Trophoblast cell (in vitro differentiated cells and primary cell): ENCODE measurements around the gene MT1B.

Experiments used
- DNase-seq, 2 donors: peaks; one replicate each; pipeline ENCODE4 v3.0.0-alpha.2; 2016
- H2AFZ ChIP-seq: 2 replicates; pipeline ENCODE4 v1.6.1; 2013; ENCODE audit warnings: low read length, moderate library complexity, mild to moderate bottlenecking; ENCODE audit not compliant: insufficient read depth, poor library complexity
- H2AK5ac ChIP-seq: 2 replicates; pipeline ENCODE4 v1.6.1; 2013; ENCODE audit warnings: mild to moderate bottlenecking, low read length
- H2BK120ac ChIP-seq: 2 replicates; pipeline ENCODE4 v1.6.1; 2013; ENCODE audit warnings: low read length, mild to moderate bottlenecking, moderate library complexity; ENCODE audit not compliant: insufficient read depth, poor library complexity
- H2BK12ac ChIP-seq: 2 replicates; pipeline ENCODE4 v1.6.1; 2013; ENCODE audit warnings: mild to moderate bottlenecking, low read length, moderate library complexity
- H2BK5ac ChIP-seq: 2 replicates; pipeline ENCODE4 v1.6.1; 2013; ENCODE audit warnings: low read length, low read depth, moderate library complexity, mild to moderate bottlenecking; ENCODE audit not compliant: poor library complexity
- H3K14ac ChIP-seq: 2 replicates; pipeline ENCODE4 v1.6.1; 2013; ENCODE audit warnings: mild to moderate bottlenecking, low read length
- H3K18ac ChIP-seq: 2 replicates; pipeline ENCODE4 v1.6.1; 2013; ENCODE audit warnings: mild to moderate bottlenecking, low read length
- H3K23ac ChIP-seq: 2 replicates; pipeline ENCODE4 v1.6.1; 2013; ENCODE audit warnings: low read length
- H3K27ac ChIP-seq: 2 replicates; pipeline ENCODE4 v1.5.1; 2013; ENCODE audit warnings: low read depth, mild to moderate bottlenecking, inconsistent platforms, low read length, moderate library complexity
- H3K27me3 ChIP-seq: 2 replicates; pipeline ENCODE4 v1.6.1; 2013; ENCODE audit warnings: inconsistent platforms, mild to moderate bottlenecking, low read length, moderate library complexity; ENCODE audit not compliant: insufficient read depth
- H3K36me3 ChIP-seq, 2 experiments: 1 replicate in 1 of 2; 2 replicates in 1 of 2; pipeline ENCODE4 v1.6.1; 2013; ENCODE audit warnings: low read length in 2 of 2, mild to moderate bottlenecking in 2 of 2, moderate library complexity in 1 of 2; ENCODE audit not compliant: insufficient read depth in 2 of 2, control insufficient read depth in 1 of 2
- H3K4ac ChIP-seq: 2 replicates; pipeline ENCODE4 v1.6.1; 2013; ENCODE audit warnings: low read depth, mild to moderate bottlenecking, low read length, moderate library complexity
- H3K4me1 ChIP-seq, 2 experiments: 1 replicate in 1 of 2; 2 replicates in 1 of 2; pipeline ENCODE4 v1.6.1; 2013; ENCODE audit warnings: low read length in 2 of 2, mild to moderate bottlenecking in 2 of 2, moderate library complexity in 1 of 2; ENCODE audit not compliant: insufficient read depth in 2 of 2, control insufficient read depth in 1 of 2
- H3K4me2 ChIP-seq: 2 replicates; pipeline ENCODE4 v1.6.1; 2013; ENCODE audit warnings: inconsistent platforms, mild to moderate bottlenecking, low read length, moderate library complexity
- H3K4me3 ChIP-seq: 2 replicates; pipeline ENCODE4 v1.5.1; 2013; ENCODE audit warnings: mild to moderate bottlenecking, low read depth, low read length, inconsistent platforms
- H3K79me1 ChIP-seq: one replicate; pipeline ENCODE4 v1.6.1; 2013; ENCODE audit warnings: low read length
- H3K79me2 ChIP-seq: 2 replicates; pipeline ENCODE4 v1.6.1; 2013; ENCODE audit warnings: low read length, mild to moderate bottlenecking; ENCODE audit not compliant: control insufficient read depth, insufficient read depth, poor library complexity
- H3K9ac ChIP-seq: 2 replicates; pipeline ENCODE4 v1.6.1; 2013; ENCODE audit warnings: mild to moderate bottlenecking, low read length
- H3K9me3 ChIP-seq: 2 replicates; pipeline ENCODE4 v1.6.1; 2013; ENCODE audit warnings: low read depth, mild to moderate bottlenecking, control low read depth, inconsistent platforms, low read length; ENCODE audit not compliant: insufficient read depth
- H4K12ac ChIP-seq: 2 replicates; pipeline ENCODE4 v1.6.1; 2013; ENCODE audit warnings: low read depth, mild to moderate bottlenecking, low read length, moderate library complexity
- H4K8ac ChIP-seq: 2 replicates; pipeline ENCODE4 v1.6.1; 2013; ENCODE audit warnings: low read depth, mild to moderate bottlenecking, low read length, moderate library complexity
- H4K91ac ChIP-seq: one replicate; pipeline ENCODE4 v1.6.1; 2013; ENCODE audit warnings: low read depth, mild to moderate bottlenecking, low read length, moderate library complexity
- WGBS: extraction: QIAGEN DNeasy Blood & Tissue Kit; methylation state at CpG from one replicate; pipeline ENCODE4 v1.1.7; 2013; ENCODE audit warnings: missing lambda C conversion rate; ENCODE audit not compliant: insufficient read length, insufficient coverage; ENCODE audit errors: extremely low coverage; 5-methylcytosine and 5-hydroxymethylcytosine counted together

Gene MT1B

DNA sequence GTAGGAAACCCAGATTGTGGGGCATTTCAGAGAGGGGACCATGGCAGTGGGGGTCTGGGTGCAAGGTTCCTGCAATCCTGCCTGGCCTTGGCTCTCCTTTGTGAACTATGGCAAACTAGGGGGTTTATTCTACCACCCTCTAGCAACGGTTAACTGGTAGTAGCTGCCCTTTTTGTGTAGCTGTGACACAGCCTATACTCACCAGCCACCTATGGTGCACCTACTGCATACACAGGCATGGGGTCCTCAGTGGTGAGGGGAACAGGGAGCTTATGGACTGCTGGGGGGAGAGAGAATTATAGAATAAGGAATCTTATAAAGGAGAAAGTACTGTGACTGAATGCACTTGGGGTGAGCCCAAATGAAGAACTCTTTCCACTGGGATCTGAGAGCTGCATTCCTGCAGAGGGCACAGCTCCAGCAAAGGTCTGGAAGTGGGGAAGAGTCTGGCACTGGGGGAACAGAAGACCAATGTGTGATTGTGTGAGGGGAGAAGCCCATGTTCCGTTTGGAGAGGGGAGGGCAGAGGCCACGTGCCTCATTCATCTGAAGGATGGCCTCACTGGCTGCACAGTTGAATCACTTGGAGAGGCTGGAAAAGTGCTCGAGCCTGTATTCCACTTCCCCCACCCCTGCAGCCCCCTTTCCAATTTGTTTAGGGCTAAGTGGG, 32.7 kb downstream of the MT1B start:
- H4K12ac ChIP-seq: no peak overlapping the region
- no peaks in the 10 kb centered on the region for H3K36me3 ChIP-seq
- no peak overlapping the region for H4K91ac ChIP-seq
- H3K4me3 ChIP-seq: no peak overlapping the region
- no peak overlapping the region for H3K4ac ChIP-seq
- H3K27me3 ChIP-seq: no peaks in the 10 kb centered on the region
- H3K79me1 ChIP-seq: peaks cover 8% of the 10 kb centered on the region
- peaks cover 1% of the 10 kb centered on the region for H3K79me2 ChIP-seq
- peaks cover 4 to 10% of the 10 kb centered on the region in 2 experiments for H3K4me1 ChIP-seq
- no peak overlapping the region for H3K4me2 ChIP-seq
- H2AK5ac ChIP-seq: no peak overlapping the region
- H3K23ac ChIP-seq: no peak overlapping the region
- H3K27ac ChIP-seq: no peak overlapping the region
- H3K9me3 ChIP-seq: peaks cover 1% of the 10 kb centered on the region
- no CpG with 5 or more reads among the region's 4 CpGs for WGBS
- H2BK120ac ChIP-seq: no peak overlapping the region
- DNase-seq: no peak
- no peak overlapping the region for H2AFZ ChIP-seq
- H3K18ac ChIP-seq: no peak overlapping the region
- no peak overlapping the region for H2BK12ac ChIP-seq
- no peak overlapping the region for H2BK5ac ChIP-seq
- no peak overlapping the region for H4K8ac ChIP-seq
- no peak overlapping the region for H3K14ac ChIP-seq
- H3K9ac ChIP-seq: no peak overlapping the region

DNA sequence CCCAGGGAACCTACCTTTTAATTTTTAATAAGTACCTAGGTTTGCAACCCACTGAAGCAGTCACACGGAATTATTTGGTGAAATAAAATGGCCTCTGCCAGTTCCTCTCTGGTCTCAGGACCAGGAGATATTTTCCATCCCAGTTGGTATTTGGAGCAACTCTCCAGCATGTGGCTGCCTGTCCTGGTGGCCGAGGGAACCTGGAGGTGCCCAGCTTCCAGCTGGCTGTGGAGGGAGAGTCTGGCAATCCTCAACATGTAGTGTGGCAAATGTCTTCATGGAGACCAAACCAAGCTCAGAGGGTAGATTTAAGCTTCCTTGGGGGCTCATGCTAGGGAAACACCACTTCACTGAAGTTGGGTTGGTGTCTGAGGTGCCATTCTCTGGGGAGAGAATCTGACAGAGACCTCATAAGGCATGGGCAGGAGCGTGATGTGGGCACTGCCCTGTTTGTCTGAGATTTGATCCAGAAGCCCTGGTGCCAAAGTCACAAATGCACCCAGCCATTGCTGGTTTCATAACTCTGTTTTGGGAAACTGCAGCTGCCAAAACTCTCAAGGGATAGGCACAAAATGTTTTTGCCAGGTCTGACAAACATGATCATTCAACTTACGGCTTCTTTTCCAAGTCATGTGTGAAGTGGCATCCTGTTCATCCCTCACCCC, 33.4 kb downstream of the MT1B start:
- Histone ChIP-seq H3K36me3 (no peaks in the 10 kb centered on the region), H3K27ac (no peak overlapping the region), H2BK120ac (no peak overlapping the region), H3K4ac (no peak overlapping the region), H3K9ac (no peak overlapping the region), H3K27me3 (no peaks in the 10 kb centered on the region), H3K4me1 (peaks cover 4 to 10% of the 10 kb centered on the region in 2 experiments), H3K9me3 (peaks cover 4% of the 10 kb centered on the region), H2AK5ac (no peak overlapping the region), H3K79me1 (peaks cover 8% of the 10 kb centered on the region), H3K79me2 (peaks cover 1% of the 10 kb centered on the region), H2AFZ (no peak overlapping the region), H4K8ac (no peak overlapping the region), H3K4me2 (no peak overlapping the region), H2BK12ac (no peak overlapping the region), H3K23ac (no peak overlapping the region), H4K12ac (no peak overlapping the region), H3K18ac (no peak overlapping the region), H3K4me3 (no peak overlapping the region), H2BK5ac (no peak overlapping the region), H3K14ac (no peak overlapping the region), H4K91ac (no peak overlapping the region)
- no peak for DNase-seq
- no CpG with 5 or more reads among the region's 4 CpGs for WGBS

DNA sequence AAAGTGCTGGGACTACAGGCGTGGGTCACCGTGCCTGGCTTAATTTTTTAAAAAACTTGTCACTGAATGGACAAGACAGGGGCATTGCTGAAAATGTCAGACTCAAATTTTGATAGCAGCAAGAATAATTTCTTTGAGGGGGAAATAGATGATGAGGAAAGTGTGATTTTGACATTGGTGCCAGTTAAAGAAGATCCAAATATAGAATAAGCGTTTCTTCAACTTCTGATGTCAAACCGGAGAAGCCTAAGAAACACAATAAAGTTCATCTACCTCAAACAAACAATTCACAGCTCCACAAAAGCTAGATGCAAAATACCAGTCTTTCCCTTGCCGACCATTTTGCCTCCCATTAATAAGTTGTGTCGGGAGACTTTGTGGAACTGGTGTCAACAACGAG, 35.1 kb downstream of the MT1B start:
- Histone ChIP-seq H3K4me1 (peaks cover 6 to 10% of the 10 kb centered on the region in 2 experiments), H3K36me3 (no peaks in the 10 kb centered on the region), H2AK5ac (no peak overlapping the region), H3K27ac (no peak overlapping the region), H2BK120ac (no peak overlapping the region), H2AFZ (no peak overlapping the region), H2BK12ac (no peak overlapping the region), H2BK5ac (no peak overlapping the region), H4K8ac (no peak overlapping the region), H3K4ac (no peak overlapping the region), H3K23ac (no peak overlapping the region), H3K27me3 (no peaks in the 10 kb centered on the region), H3K14ac (no peak overlapping the region), H3K79me2 (peaks cover 1% of the 10 kb centered on the region), H3K18ac (no peak overlapping the region), H3K4me3 (no peak overlapping the region), H4K12ac (no peak overlapping the region), H3K79me1 (peaks cover 8% of the 10 kb centered on the region), H3K9ac (no peak overlapping the region), H3K9me3 (peaks cover 6% of the 10 kb centered on the region), H4K91ac (no peak overlapping the region), H3K4me2 (no peak overlapping the region)
- WGBS: no CpG with 5 or more reads among the region's 7 CpGs
- no peak for DNase-seq

DNA sequence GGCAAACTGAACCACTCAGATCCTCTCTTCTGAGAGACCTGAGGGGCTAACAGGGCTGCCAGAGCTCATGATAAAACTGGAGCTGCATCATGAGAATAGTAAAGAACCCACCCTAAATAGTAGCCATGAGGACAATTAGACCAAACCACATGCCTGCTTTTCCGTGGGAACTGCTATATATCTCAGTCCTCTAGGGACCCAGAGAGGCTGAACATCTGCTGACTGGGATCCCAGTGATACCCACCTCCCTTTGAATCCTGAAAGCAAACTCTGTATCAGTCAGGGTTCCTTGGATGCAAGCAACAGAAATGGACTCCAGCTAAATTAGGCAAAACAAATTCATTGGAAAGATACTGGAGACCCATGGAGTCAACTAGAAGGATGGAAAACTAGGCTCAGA, 37.1 kb downstream of the MT1B start:
- H3K4me3 ChIP-seq: no peak overlapping the region
- no peaks in the 10 kb centered on the region for H3K79me1 ChIP-seq
- H3K4me1 ChIP-seq: peaks cover 5 to 7% of the 10 kb centered on the region in 2 experiments
- H2AK5ac ChIP-seq: no peak overlapping the region
- no peak overlapping the region for H4K12ac ChIP-seq
- H3K14ac ChIP-seq: no peak overlapping the region
- H2BK5ac ChIP-seq: no peak overlapping the region
- no peak for DNase-seq
- H3K4ac ChIP-seq: no peak overlapping the region
- H3K27me3 ChIP-seq: no peaks in the 10 kb centered on the region
- no peaks in the 10 kb centered on the region for H3K36me3 ChIP-seq
- no peak overlapping the region for H3K27ac ChIP-seq
- H3K23ac ChIP-seq: no peak overlapping the region
- H2BK12ac ChIP-seq: no peak overlapping the region
- H2AFZ ChIP-seq: no peak overlapping the region
- H4K91ac ChIP-seq: no peak overlapping the region
- no peak overlapping the region for H3K18ac ChIP-seq
- H3K9ac ChIP-seq: no peak overlapping the region
- no peak overlapping the region for H4K8ac ChIP-seq
- no peaks in the 10 kb centered on the region for H3K79me2 ChIP-seq
- H2BK120ac ChIP-seq: no peak overlapping the region
- WGBS: no CpG with 5 or more reads among the region's 1 CpG
- no peak overlapping the region for H3K4me2 ChIP-seq
- H3K9me3 ChIP-seq: peaks cover 5% of the 10 kb centered on the region
